K562 (cell line): ENCODE data around the gene ANTKMT. TPM values are rescaled to one million over a fixed set of nuclear protein-coding genes. Genes with fewer than 3 reads are reported as not detected.

ENCODE experiments used
- ATAC-seq: fragments of 200-7000 bp; cut with Tn5 transposase; 3 replicates; pipeline ENCODE4 v1.9.1; 2020; ENCODE audit warnings: moderate library complexity
- BruUV-seq: library from RNA; stranded (reverse); fragments of 400-500 nt; replicated peaks from 2 replicates; lab custom pipeline; 2021; lab: Mats Ljungman, UMichigan
- CTCF ChIA-PET: fragments of 300-600 bp; formaldehyde crosslinking; extraction: SDS; loops from one replicate; lab custom pipeline; 2021; ENCODE audit warnings: low intra/inter-chr PET ratio; lab: Yijun Ruan, JAX
- POLR2A ChIA-PET: fragments of 300-600, 350-650 bp; sonication (Branson Sonifier 250); formaldehyde crosslinking; extraction: SDS; loops from one replicate; lab custom pipeline; 2021; ENCODE audit warnings: antibody characterized with exemption, inconsistent platforms; lab: Yijun Ruan, JAX
- DNase-seq, 4 experiments: peaks; one replicate each; pipeline versions ENCODE4 v3.0.0 to v3.0.0-alpha.2; 2011 to 2018; ENCODE audit warnings: low spot score in 3 of 4, mixed read lengths in 3 of 4; ENCODE audit errors: extremely low read depth in 1 of 4
- FAIRE-seq: peaks from 2 replicates; lab custom pipeline; 2011; peaks lifted over from hg19 to GRCh38; lab: Jason Lieb, UNC
- H2AFZ ChIP-seq: 2 replicates; pipeline ENCODE4 v1.6.0; 2011; ENCODE audit warnings: low read depth, low read length, control low read depth, inconsistent platforms
- H3K27ac ChIP-seq: fragments of 200-600 bp; 3 replicates; pipeline ENCODE4 v1.8.0; 2011; ENCODE audit warnings: low read depth, mild to moderate bottlenecking, control low read depth, inconsistent platforms, low read length, moderate library complexity, mixed read lengths; ENCODE audit errors: extremely low read depth
- H3K27me3 ChIP-seq, 2 experiments: fragments of 300-600 bp in 1 of 2; 2 replicates in 1 of 2; 3 replicates in 1 of 2; pipeline versions ENCODE4 v1.6.0 to v1.8.0; 2011; ENCODE audit warnings: inconsistent platforms in 2 of 2, low read length in 2 of 2, mild to moderate bottlenecking in 1 of 2, mixed read lengths in 1 of 2, moderate library complexity in 1 of 2; ENCODE audit not compliant: control insufficient read depth in 2 of 2, insufficient read depth in 2 of 2
- H3K36me3 ChIP-seq: fragments of 300-600 bp; 3 replicates; pipeline ENCODE4 v1.8.0; 2011; ENCODE audit warnings: mild to moderate bottlenecking, low read length, inconsistent platforms; ENCODE audit not compliant: control insufficient read depth, insufficient read depth
- H3K4me1 ChIP-seq, 2 experiments: fragments of 200-600 bp in 1 of 2; replicated peaks in 1 of 2; 2 replicates in 1 of 2; 3 replicates in 1 of 2; pipeline versions ENCODE4 v1.5.1 to v1.8.0; 2011; ENCODE audit warnings: inconsistent platforms in 2 of 2, low read length in 2 of 2, mild to moderate bottlenecking in 1 of 2, mixed read lengths in 1 of 2, moderate library complexity in 1 of 2; ENCODE audit not compliant: control insufficient read depth in 2 of 2, insufficient read depth in 2 of 2
- H3K4me2 ChIP-seq: 2 replicates; pipeline ENCODE4 v1.6.1; 2011; ENCODE audit warnings: low read length, control low read depth, inconsistent platforms, mixed read lengths; ENCODE audit not compliant: insufficient read depth
- H3K4me3 ChIP-seq: fragments of 200-600 bp; sonication (generic), shearing (Covaris generic); 2 replicates; pipeline ENCODE4 v1.5.1; 2016; ENCODE audit warnings: control low read depth, inconsistent platforms
- H3K79me2 ChIP-seq: fragments of 200-600 bp; 3 replicates; pipeline ENCODE4 v1.8.0; 2011; ENCODE audit warnings: low read length, inconsistent platforms; ENCODE audit not compliant: control insufficient read depth, insufficient read depth
- H3K9ac ChIP-seq, 2 experiments: 2 replicates each; pipeline versions ENCODE4 v1.6.0 to v1.6.1; 2011; ENCODE audit warnings: low read depth in 2 of 2, low read length in 2 of 2, control low read depth in 1 of 2, inconsistent platforms in 1 of 2, mild to moderate bottlenecking in 1 of 2, mixed read lengths in 1 of 2; ENCODE audit not compliant: insufficient read depth in 1 of 2
- H3K9me1 ChIP-seq: one replicate; pipeline ENCODE4 v1.6.0; 2011; ENCODE audit warnings: inconsistent platforms, mild to moderate bottlenecking, low read length, moderate library complexity; ENCODE audit not compliant: control insufficient read depth, insufficient read depth
- H3K9me3 ChIP-seq: replicated peaks from 2 replicates; pipeline ENCODE4 v1.5.1; 2011; ENCODE audit warnings: low read depth, low read length, inconsistent platforms; ENCODE audit not compliant: control insufficient read depth, insufficient read depth
- H4K20me1 ChIP-seq: replicated peaks from 2 replicates; pipeline ENCODE4 v1.6.1; 2011; ENCODE audit warnings: low read length, inconsistent platforms, mixed read lengths; ENCODE audit not compliant: control insufficient read depth, insufficient read depth
- POLR3A ChIP-seq: IDR thresholded peaks from 2 replicates; pipeline ENCODE4 v1.6.1; 2011; ENCODE audit warnings: borderline replicate concordance, mild to moderate bottlenecking, moderate library complexity; ENCODE audit not compliant: insufficient read length, insufficient read depth; ENCODE audit errors: extremely low read depth
- RBM22 ChIP-seq: fragments of 200-400 bp; formaldehyde crosslinking; IDR thresholded peaks from 2 replicates; pipeline ENCODE4 v1.6.1; 2018; ENCODE audit warnings: low read length, low read depth; ENCODE audit not compliant: poor library complexity, severe bottlenecking
- WGBS: fragments of 100-300 bp; shearing (Covaris generic); methylation state at CpG from one replicate; pipeline ENCODE4 v1.1.6; 2016; ENCODE audit warnings: low coverage, mixed read lengths; ENCODE audit not compliant: insufficient coverage; ENCODE audit errors: missing lambda C conversion rate; 5-methylcytosine and 5-hydroxymethylcytosine counted together
- in situ Hi-C: fragments of 300-500 bp; cut with MboI; formaldehyde crosslinking; loops from 4 replicates; pipeline ENCODE4 v1.15.0; 2018; ENCODE audit warnings: inconsistent platforms, mixed read lengths
- intact Hi-C: fragments of 100-400 bp; cut with micrococcal nuclease; formaldehyde crosslinking; loops from 2 replicates; pipeline ENCODE4 v1.14.2; 2022
- polyA plus RNA-seq, 8 experiments: library from polyadenylated mRNA; depleted of rRNA in 4 of 8; stranded (reverse) in 5 of 8; unstranded in 3 of 8; fragments of >200 nt; fragmentation: Nextera tagmentation in 2 of 8; fragmentation: Illumina TruSeq in 1 of 8; extraction: Ambion mirVana in 2 of 8; extraction: Trizol in 1 of 8; gene quantifications; 2 replicates each; pipeline versions ENCODE4 v1.2.1 to v1.2.3, GENCODE V29; 2011 to 2014; ENCODE audit warnings: inconsistent platforms in 1 of 8, missing spikeins in 1 of 8
- total RNA-seq, 7 experiments: library from RNA; depleted of rRNA in 6 of 7; stranded (reverse); fragments of >200 nt in 6 of 7; fragmentation: Illumina TruSeq in 2 of 7; extraction: Trizol in 2 of 7; gene quantifications; 2 replicates each; pipeline versions ENCODE4 v1.2.1 to v1.2.3, GENCODE V29; 2011 to 2021; ENCODE audit warnings: low replicate concordance in 1 of 7

The ANTKMT gene
- total and polyA plus RNA-seq, 9 of the 15 experiments (the other 6 are each of a cell fraction or from before 2014, with no cell fraction given) = 0.58 to 217 (median 19.1) TPM

GRCh38 chr16:734981-735881, 14.3 kb downstream of the ANTKMT start:
- intact Hi-C loops (no loop called here), in situ Hi-C loops (no loop called here)
- Histone ChIP-seq H3K9me1 (peaks cover 6% of the 10 kb centered on the region), H3K36me3 (peaks cover 86% of the 10 kb centered on the region; the same call in 2 of the 3 replicates), H3K79me2 (peaks cover 11% of the 10 kb centered on the region), H3K4me3 (no peak overlapping the region), H3K4me2 (no peak overlapping the region), H3K27ac (peak overlapping the region; percentile 32; the same call in 2 of the 3 replicates), H3K4me1 (peaks cover 18 to 92% of the 10 kb centered on the region in 2 experiments), H4K20me1 (no peaks in the 10 kb centered on the region; the same call in 1 of the 2 replicates), H3K9ac (peak overlapping the region in 1 of 2 experiments; percentile 89; a peak in 2 of 4 replicates), H3K9me3 (no peaks in the 10 kb centered on the region), H2AFZ (no peak overlapping the region), H3K27me3 (no peaks in the 10 kb centered on the region)
- DNase-seq = no peak
- no peak for FAIRE-seq
- BruUV-seq = no TSS peak
- TF ChIP-seq POLR3A (no peak), RBM22 (peak; percentile 15)
- CTCF ChIA-PET = no interaction called here
- ATAC-seq = no peak
- 92% methylated on average over 20 of the region's 25 CpGs for WGBS
- POLR2A ChIA-PET = interaction anchor here (0.7 to 3.5 kb wide), 7 partner anchors 11 to 108 kb away, joined by 3 to 25 read pairs (median 4); partner anchors contain the start of genes ANTKMT and CCDC78
